Pancreas (tissue), 10 donors: ENCODE results near the gene FAH. TPM values are rescaled to one million over a fixed set of nuclear protein-coding genes. Genes with fewer than 3 reads are reported as not detected.

Source experiments
- ATAC-seq, 4 donors: fragments of 200-7000 bp; cut with Tn5 transposase; one replicate each; pipeline versions ENCODE4 v1.8.0 to v1.9.1; 2020; ENCODE audit warnings: mild to moderate bottlenecking in 4 of 4, moderate library complexity in 4 of 4
- DNase-seq, 6 donors: peaks; one replicate each; pipeline ENCODE4 v3.0.0-alpha.2; 2020
- FAIRE-seq: peaks from 2 replicates; lab custom pipeline; 2012; peaks lifted over from hg19 to GRCh38; lab: Jason Lieb, UNC
- H3K27ac ChIP-seq, 4 donors: fragments of 200-600 bp; sonication (generic); 1 replicate in 3 of 4; 2 replicates in 1 of 4; pipeline versions ENCODE4 v1.5.0 to v1.8.0; 2020
- H3K27me3 ChIP-seq, 4 donors: fragments of 200-600 bp; one replicate each; pipeline ENCODE4 v1.8.0; 2021
- H3K36me3 ChIP-seq, 3 donors: fragments of 200-600 bp; sonication (generic) in 1 of 3; one replicate each; pipeline versions ENCODE4 v1.5.0 to v1.8.0; 2020 to 2021
- H3K4me1 ChIP-seq, 3 donors: fragments of 200-600 bp; one replicate each; pipeline ENCODE4 v1.8.0; 2021
- H3K4me3 ChIP-seq, 4 donors: fragments of 200-600 bp; sonication (generic) in 2 of 4; one replicate each; pipeline versions ENCODE4 v1.5.0 to v1.8.0; 2020 to 2021
- H3K9me3 ChIP-seq, 4 donors: fragments of 200-600 bp; one replicate each; pipeline ENCODE4 v1.8.0; 2021
- CTCF ChIP-seq, 4 donors: fragments of 200-600 bp; sonication (generic) in 3 of 4; IDR thresholded peaks; one replicate each; pipeline versions ENCODE4 v1.5.0 to v1.8.0; 2021; ENCODE audit warnings: antibody characterized with exemption in 4 of 4
- WGBS, 2 donors: extraction: QIAGEN DNeasy Blood & Tissue Kit; methylation state at CpG; one replicate each; pipeline ENCODE4 v1.1.7; 2013; 5-methylcytosine and 5-hydroxymethylcytosine counted together
- intact Hi-C, 3 donors: fragments of 100-400 bp; cut with DNase I; formaldehyde crosslinking; loops; one replicate each; pipeline versions ENCODE4 v1.11.1 to v1.14.2; 2022
- polyA plus RNA-seq, 2 donors: library from polyadenylated mRNA; stranded (reverse); fragments of 200-250 nt; gene quantifications; one replicate each; pipeline ENCODE4 v1.2.3, GENCODE V29; 2013
- total RNA-seq, 6 donors: library from RNA; stranded (reverse); fragmentation: NEBNext Ultra II Directional in 4 of 6; extraction: Animal tissue kit (Norgen Biotek cat#: 25700) in 4 of 6; gene quantifications; one replicate each; pipeline versions ENCODE4 v1.2.1 to v1.2.4, GENCODE V29; 2021 to 2023
- donor health status: healthy with polysubstance abuse.
- donor health status: DM: no; HTN: no; CAD: no; lungs with moderate emphysema.
- donor health status: DM: no; HTN: no; CAD: no.
- donor health status: control.
- donor health status: control.
- donor health status: Bipolar disorder and iron deficiency.
- donor health status: DM: yes; HTN: yes; CAD: no.
- donor health status: DM: no; HTN: no; CAD: no.
- donor health status: DM: no; HTN: no; CAD: no.
- donor health status: DM: yes; HTN: yes; CAD: no.

The FAH gene
- total and polyA plus RNA-seq, 8 donors = 5.0 to 22.9 (median 11.7) TPM

- intact Hi-C loops = no loop called here
- Histone ChIP-seq H3K9me3 (no peaks in the 10 kb centered on the region), H3K4me1 (no peaks in the 10 kb centered on the region), H3K27me3 (no peaks in the 10 kb centered on the region), H3K27ac (no peak overlapping the region), H3K4me3 (no peak overlapping the region), H3K36me3 (peaks cover 0 to 10% (median 8%) of the 10 kb centered on the region in 3 donors)
- no peak for DNase-seq
- no peak for TF ChIP-seq CTCF (IDR thresholded peaks at IDR 0.05)
- FAIRE-seq = no peak
- 56 to 66% methylated on average over 5 of the region's 5 CpGs for WGBS, 2 donors
- ATAC-seq = peak in 1 of 4 donors; percentile 41
These were observed 29.9 kb downstream of the FAH start for GRCh38 chr15:80182611-80183261.

GRCh38 chr15:80183306-80183705 lies 30.5 kb downstream of the FAH start:
- FAIRE-seq (no peak), ATAC-seq (no peak)

GRCh38 chr15:80183886-80184285 lies 31.1 kb downstream of the FAH start:
- Histone ChIP-seq H3K4me1 (no peaks in the 10 kb centered on the region), H3K27ac (no peak overlapping the region), H3K4me3 (no peak overlapping the region), H3K9me3 (no peaks in the 10 kb centered on the region), H3K27me3 (no peaks in the 10 kb centered on the region), H3K36me3 (peaks cover 0 to 10% (median 8%) of the 10 kb centered on the region in 3 donors)
- intact Hi-C loops = no loop called here
- ATAC-seq (no peak), DNase-seq (no peak), FAIRE-seq (no peak)
- WGBS, 2 donors = 85% methylated on average over 6 of the region's 6 CpGs
- no peak for TF ChIP-seq CTCF (IDR thresholded peaks at IDR 0.05)

More at GRCh38 chr15:80183306-80183705, 30.5 kb downstream of the FAH start:
- no peak for DNase-seq
- TF ChIP-seq CTCF (IDR thresholded peaks at IDR 0.05) = no peak
- Histone ChIP-seq H3K9me3 (no peaks in the 10 kb centered on the region), H3K27ac (no peak overlapping the region), H3K4me3 (no peak overlapping the region), H3K27me3 (no peaks in the 10 kb centered on the region), H3K36me3 (peaks cover 0 to 10% (median 8%) of the 10 kb centered on the region in 3 donors), H3K4me1 (no peaks in the 10 kb centered on the region)
- intact Hi-C loops = no loop called here
- 90 to 94% methylated on average over 10 of the region's 10 CpGs for WGBS, 2 donors

- no peaks in the 10 kb centered on the region for H3K27me3 ChIP-seq
- DNase-seq (no peak), ATAC-seq (no peak), FAIRE-seq (no peak)
- no peak overlapping the region for H3K27ac ChIP-seq
- no peaks in the 10 kb centered on the region for H3K9me3 ChIP-seq
- H3K4me3 ChIP-seq = no peak overlapping the region
- no peaks in the 10 kb centered on the region for H3K4me1 ChIP-seq
- TF ChIP-seq CTCF (IDR thresholded peaks at IDR 0.05) = no peak
- 89 to 94% methylated on average over 7 of the region's 7 CpGs for WGBS, 2 donors
- intact Hi-C loops = no loop called here
- peaks cover 0 to 10% (median 8%) of the 10 kb centered on the region in 3 donors for H3K36me3 ChIP-seq
These were observed 31.8 kb downstream of the FAH start for GRCh38 chr15:80184554-80184953.

- no peak overlapping the region for H3K27ac ChIP-seq
- intact Hi-C loops = no loop called here
- ATAC-seq = no peak
- no peak overlapping the region for H3K4me3 ChIP-seq
- TF ChIP-seq CTCF (IDR thresholded peaks at IDR 0.05) = no peak
- peaks cover 0 to 10% (median 8%) of the 10 kb centered on the region in 3 donors for H3K36me3 ChIP-seq
- no peaks in the 10 kb centered on the region for H3K9me3 ChIP-seq
- FAIRE-seq = no peak
- no peaks in the 10 kb centered on the region for H3K4me1 ChIP-seq
- no peak for DNase-seq
- H3K27me3 ChIP-seq = no peaks in the 10 kb centered on the region
- 96 to 98% methylated on average over 2 of the region's 2 CpGs for WGBS, 2 donors
These were observed 32.4 kb downstream of the FAH start for GRCh38 chr15:80185152-80185551.
